KBM-7 (cell line): ENCODE results near the gene PDE4DIP.
"Not testable (repeated sequence)": the region's sequence is repeated elsewhere in the genome, so short reads cannot be mapped to it uniquely, and the experiment has no call there.

ENCODE experiments used
- DNase-seq: peaks from one replicate; pipeline ENCODE4 v3.0.0-alpha.2; 2015
- in situ Hi-C: fragments of 300-500 bp; cut with MboI; formaldehyde crosslinking; loops from 2 replicates; pipeline ENCODE4 v1.14.3; 2020; ENCODE audit warnings: low sequenced_read_pairs, low pct_unique_long_range_greater_than_20kb, mixed read lengths

The PDE4DIP gene

GRCh38 chr1:148909219-148909826, 65.1 kb downstream of the PDE4DIP start:
- DNase-seq, in situ Hi-C loops: not testable (repeated sequence)

- in situ Hi-C loops, DNase-seq: not testable (repeated sequence)
These were observed 67.2 kb downstream of the PDE4DIP start for GRCh38 chr1:148911303-148911928.

- DNase-seq, in situ Hi-C loops: not testable (repeated sequence)
These were observed 72.0 kb downstream of the PDE4DIP start for GRCh38 chr1:148916222-148916621.

GRCh38 chr1:148916695-148917348, 72.6 kb downstream of the PDE4DIP start:
- in situ Hi-C loops, DNase-seq: not testable (repeated sequence)

- in situ Hi-C loops, DNase-seq: not testable (repeated sequence)
These were observed 74.7 kb downstream of the PDE4DIP start for GRCh38 chr1:148918836-148919447.

GRCh38 chr1:148921047-148921446, 76.8 kb downstream of the PDE4DIP start:
- in situ Hi-C loops, DNase-seq: not testable (repeated sequence)

GRCh38 chr1:148923798-148924197, 79.6 kb downstream of the PDE4DIP start:
- DNase-seq, in situ Hi-C loops: not testable (repeated sequence)

GRCh38 chr1:148927645-148928044, 83.4 kb downstream of the PDE4DIP start:
- in situ Hi-C loops, DNase-seq: not testable (repeated sequence)

- in situ Hi-C loops, DNase-seq: not testable (repeated sequence)
These were observed 85.0 kb downstream of the PDE4DIP start for GRCh38 chr1:148929253-148929652.

- DNase-seq, in situ Hi-C loops: not testable (repeated sequence)
These were observed 91.3 kb downstream of the PDE4DIP start for GRCh38 chr1:148935381-148936002.

- in situ Hi-C loops, DNase-seq: not testable (repeated sequence)
These were observed 98.7 kb downstream of the PDE4DIP start for GRCh38 chr1:148942906-148943305.

- DNase-seq, in situ Hi-C loops: not testable (repeated sequence)
These were observed 100.9 kb downstream of the PDE4DIP start for GRCh38 chr1:148945130-148945529.

GRCh38 chr1:148948768-148949167, 104.5 kb downstream of the PDE4DIP start:
- in situ Hi-C loops, DNase-seq: not testable (repeated sequence)

- peak; percentile 87 for DNase-seq
- in situ Hi-C loops: not testable (repeated sequence)
These were observed 107.4 kb downstream of the PDE4DIP start for GRCh38 chr1:148951336-148952227.

- DNase-seq, in situ Hi-C loops: not testable (repeated sequence)
These were observed 108.2 kb downstream of the PDE4DIP start for GRCh38 chr1:148952253-148952937.

- in situ Hi-C loops: not testable (repeated sequence)
- peak; percentile 7 for DNase-seq
These were observed 108.8 kb downstream of the PDE4DIP start for GRCh38 chr1:148952938-148953616.

- in situ Hi-C loops: not testable (repeated sequence)
These were observed 109.5 kb downstream of the PDE4DIP start for GRCh38 chr1:148953730-148954129.

More at GRCh38 chr1:148953730-148954129, 109.5 kb downstream of the PDE4DIP start:
- not testable (repeated sequence) for DNase-seq
